HG02970 (cell line): ENCODE data around the gene HTT-AS.
A peak's percentile ranks its signal among the peaks of the same experiment; 100 is the strongest.
"Not testable (repeated sequence)": the region's sequence is repeated elsewhere in the genome, so short reads cannot be mapped to it uniquely, and the experiment has no call there.

ENCODE experiments used
- ATAC-seq: cut with Tn5 transposase; IDR thresholded peaks from one replicate; pipeline ENCODE4 v1.9.1; 2021; ENCODE audit warnings: mild to moderate bottlenecking, moderate library complexity, moderate number of reproducible peaks; ENCODE audit not compliant: unreplicated experiment, low FRiP score

Gene HTT-AS

DNA sequence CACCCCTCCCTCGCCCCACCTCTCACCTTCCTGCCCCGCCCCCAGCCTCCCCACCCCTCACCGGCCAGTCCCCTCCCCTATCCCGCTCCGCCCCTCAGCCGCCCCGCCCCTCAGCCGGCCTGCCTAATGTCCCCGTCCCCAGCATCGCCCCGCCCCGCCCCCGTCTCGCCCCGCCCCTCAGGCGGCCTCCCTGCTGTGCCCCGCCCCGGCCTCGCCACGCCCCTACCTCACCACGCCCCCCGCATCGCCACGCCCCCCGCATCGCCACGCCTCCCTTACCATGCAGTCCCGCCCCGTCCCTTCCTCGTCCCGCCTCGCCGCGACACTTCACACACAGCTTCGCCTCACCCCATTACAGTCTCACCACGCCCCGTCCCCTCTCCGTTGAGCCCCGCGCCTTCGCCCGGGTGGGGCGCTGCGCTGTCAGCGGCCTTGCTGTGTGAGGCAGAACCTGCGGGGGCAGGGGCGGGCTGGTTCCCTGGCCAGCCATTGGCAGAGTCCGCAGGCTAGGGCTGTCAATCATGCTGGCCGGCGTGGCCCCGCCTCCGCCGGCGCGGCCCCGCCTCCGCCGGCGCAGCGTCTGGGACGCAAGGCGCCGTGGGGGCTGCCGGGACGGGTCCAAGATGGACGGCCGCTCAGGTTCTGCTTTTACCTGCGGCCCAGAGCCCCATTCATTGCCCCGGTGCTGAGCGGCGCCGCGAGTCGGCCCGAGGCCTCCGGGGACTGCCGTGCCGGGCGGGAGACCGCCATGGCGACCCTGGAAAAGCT, at the start of gene HTT-AS, which contains the start of gene HTT:
TSS of gene HTT-AS (minus strand) at position 461 of the 768 bp plus-strand sequence.
TSS of gene HTT (plus strand) at position 604 of the 768 bp plus-strand sequence. CDS start at position 749, 145 bp downstream.
- ATAC-seq = peak; percentile 78

DNA sequence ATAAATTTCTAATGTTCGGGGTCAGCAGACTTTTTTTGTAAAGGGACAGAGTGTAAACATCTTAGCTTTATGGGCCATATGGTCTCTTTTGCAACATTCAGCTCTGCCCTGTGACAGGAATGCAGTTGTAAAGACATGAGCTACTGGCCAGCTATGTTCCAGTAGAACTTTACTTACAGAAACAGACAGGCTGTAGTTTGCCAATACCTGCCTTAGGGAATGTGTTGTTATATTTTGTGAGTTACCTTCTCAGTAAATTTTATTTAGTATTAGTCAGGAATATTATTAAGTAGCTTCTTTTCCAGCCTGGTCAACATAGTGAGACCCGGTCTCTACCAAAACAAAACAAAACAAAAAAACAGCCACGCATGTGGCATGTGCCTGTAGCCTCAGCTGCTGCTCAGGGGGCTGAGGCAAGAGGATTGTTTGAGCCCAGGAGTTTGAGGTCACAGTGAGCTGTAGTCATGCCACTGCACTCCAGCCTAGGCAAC, 48.9 kb upstream of the HTT-AS start:
- no peak for ATAC-seq

DNA sequence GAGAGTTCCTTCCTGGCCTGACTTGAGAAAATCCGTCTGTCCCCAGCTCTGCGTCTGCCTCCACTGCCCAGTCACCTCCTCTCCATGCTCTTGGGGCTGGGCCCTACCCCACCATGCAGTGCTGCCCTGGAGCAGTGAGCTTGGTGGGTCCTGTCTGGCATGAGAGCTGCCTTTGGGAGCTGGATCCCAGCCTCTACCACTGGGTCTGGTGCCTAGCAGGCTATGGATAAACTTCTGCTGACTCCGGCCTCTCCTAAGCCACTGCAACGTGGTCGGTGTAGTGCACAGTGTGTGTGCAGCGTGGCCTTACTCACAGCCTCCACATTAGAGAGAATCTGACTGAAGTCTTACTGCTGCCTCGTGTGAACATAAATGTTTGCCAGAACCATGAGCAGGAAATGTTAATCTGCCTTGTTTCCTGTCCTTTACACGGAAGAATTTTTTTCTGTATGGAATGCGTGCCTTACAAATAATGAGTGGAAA, 47.8 kb upstream of the HTT-AS start:
- no peak for ATAC-seq

DNA sequence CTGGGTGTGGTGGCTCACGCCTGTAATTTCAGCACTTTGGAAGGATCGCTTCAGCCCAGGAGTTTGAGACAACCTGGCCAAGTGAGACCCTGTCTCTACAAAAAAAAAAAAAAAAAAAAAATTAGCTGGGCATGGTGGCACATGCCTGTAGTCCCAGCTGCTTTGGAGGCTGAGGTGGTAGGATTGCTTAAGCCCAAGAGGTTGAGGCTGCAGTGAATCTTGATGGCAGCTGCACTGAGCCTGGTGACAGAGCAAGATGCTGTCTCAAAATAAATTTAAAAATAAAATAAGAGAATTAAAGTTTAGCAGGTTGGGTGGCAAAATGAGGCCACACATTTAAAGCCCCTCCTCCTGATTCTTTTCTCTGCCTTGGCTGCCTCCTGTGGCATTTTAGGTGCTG, 47.3 kb upstream of the HTT-AS start:
- no peak for ATAC-seq

DNA sequence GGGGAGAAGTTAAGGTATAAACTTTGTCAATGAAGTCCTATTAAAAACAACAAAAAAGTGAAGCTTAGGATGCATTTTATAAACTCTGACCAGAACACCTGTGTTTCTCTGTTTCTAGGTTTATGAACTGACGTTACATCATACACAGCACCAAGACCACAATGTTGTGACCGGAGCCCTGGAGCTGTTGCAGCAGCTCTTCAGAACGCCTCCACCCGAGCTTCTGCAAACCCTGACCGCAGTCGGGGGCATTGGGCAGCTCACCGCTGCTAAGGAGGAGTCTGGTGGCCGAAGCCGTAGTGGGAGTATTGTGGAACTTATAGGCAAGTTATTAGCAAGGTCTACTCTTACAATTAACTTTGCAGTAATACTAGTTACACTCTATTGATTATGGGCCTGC, 46.8 kb upstream of the HTT-AS start:
- no peak for ATAC-seq

DNA sequence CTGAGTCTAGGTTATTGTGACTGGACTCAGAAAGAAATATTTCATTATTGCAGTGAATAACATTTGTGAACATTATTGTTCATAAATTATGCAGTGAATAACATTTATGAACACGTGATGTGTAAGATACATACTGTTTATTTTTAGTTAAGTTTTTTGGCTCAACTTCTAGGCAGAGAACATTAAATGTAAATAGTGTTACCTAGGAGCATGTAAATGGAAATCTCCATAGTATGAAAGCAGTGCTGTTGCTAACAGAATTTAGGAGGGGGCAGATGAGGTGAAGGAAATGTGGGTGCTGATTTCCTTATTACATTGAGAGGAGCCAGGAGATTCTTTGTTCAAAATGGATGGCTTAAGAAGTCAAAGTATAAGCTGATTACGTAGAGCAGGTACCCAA, 45.1 kb upstream of the HTT-AS start:
- ATAC-seq = no peak

DNA sequence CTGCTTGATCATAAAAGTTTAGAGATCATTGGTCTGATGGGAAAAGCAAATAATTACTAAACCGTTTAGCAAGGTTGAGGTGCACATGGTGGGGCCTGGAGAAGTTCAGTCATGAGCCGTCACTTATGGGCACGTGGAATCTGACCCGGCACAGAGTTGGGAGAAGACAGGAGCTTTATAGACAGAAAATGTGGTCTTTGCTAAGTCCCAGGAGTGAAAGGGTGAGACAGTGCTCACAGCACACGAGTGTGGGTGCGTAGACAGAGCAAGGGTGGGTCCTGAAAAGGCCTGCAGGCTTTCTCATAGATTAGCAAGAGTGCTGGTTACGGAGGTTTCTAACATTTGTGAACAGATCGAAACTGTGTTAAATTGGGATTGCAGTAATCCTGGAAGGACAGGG, 44.0 kb upstream of the HTT-AS start:
- ATAC-seq = no peak

DNA sequence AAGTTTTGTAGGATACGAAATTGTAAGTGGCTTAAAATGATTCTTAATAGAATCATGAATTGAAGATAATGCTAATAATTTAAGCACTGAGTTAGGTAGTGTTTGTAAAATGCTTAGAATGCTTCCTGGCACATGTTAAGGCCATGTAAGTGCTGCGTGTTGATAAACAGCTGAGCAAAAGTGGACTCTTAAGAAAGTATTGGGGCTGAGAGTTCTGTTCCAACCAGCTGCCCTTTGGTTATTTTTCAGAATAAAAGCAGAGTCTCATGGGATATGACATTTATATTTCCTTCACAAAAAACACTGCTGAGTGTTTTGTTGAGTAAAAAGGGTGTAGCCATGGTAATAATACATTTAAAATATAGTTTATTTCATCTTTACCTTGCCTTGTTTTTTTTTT, 42.6 kb upstream of the HTT-AS start:
- no peak for ATAC-seq

DNA sequence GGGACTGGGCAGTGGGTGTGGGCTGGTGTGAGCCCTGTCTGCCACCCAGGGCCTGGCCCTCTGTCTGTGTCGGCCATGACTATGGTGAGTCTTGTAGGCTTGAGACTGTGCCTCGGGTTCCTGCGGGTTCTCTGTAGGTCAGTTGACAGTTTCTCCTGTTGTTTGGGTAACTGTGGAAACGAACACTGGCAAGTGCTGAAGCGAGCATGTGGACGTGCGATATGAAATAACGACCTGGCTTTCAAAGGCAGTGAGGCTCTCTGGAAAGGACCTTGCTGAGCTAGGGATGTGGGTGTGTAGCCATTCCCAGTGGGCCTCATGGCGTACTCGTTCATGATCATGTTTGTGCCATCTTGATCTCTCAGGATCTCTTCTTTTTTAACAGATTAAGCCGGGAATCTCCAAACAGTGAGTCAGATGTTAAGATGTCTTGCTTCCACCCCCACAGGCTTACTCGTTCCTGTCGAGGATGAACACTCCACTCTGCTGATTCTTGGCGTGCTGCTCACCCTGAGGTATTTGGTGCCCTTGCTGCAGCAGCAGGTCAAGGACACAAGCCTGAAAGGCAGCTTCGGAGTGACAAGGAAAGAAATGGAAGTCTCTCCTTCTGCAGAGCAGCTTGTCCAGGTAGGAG, 41.4 kb upstream of the HTT-AS start:
- ATAC-seq = no peak

DNA sequence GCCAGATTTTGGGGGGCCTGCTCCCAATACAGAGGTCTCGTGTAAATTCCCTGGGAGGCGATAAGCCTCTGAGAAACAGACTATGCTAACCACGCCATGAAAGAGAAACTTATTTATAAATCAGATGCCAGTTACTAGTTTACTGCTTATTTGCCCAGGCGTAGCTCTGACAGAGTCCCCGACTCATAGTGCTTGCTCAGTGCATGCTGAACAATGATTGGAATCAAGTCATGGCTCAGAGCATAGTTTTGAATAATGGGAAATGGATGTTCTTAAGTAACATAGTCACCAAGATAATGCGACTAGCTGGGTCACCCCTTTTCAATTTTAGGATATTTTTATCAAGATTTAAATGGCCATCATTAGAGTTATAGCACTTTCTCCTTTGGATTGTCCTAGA, 40.0 kb upstream of the HTT-AS start:
- no peak for ATAC-seq

DNA sequence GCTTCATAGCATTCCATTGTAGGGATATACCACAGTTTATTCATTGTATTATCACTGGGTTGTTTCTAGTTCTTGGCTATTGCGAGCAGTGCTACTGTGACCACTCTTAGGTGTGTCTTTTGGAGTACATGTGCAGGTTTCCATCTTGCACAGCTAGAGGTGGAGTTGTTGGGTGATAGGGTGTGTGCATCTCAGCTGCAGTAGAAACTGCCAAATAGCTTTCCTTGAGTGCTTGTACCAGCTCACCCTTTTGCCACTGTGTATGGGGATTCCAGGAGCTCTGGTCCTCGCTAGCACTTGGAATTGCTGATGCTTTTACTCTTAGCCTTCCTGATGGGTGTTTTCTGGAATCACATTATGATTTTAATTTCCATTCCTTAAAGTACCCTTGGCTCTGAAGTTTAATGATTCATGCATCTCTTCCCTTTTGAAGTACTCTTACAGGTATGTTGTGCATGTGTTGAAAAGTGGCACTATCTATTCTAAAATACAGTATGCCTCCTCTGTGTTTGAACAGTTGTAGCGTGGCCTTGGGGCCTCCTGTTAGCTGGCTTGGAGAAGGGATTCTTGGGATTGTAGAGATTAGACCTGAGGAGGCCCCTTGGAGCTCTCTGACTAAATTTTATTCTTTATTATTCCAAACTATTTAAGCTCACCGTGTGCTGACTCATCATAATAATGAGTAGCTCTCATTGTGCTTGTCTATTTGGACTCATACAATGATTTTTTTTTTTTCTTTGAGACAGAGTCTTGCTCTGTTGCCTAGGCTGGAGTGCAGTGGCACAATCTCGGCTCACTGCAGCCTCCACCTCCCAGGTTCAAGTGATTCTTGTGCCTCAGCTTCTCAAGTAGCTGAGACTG, 38.5 kb upstream of the HTT-AS start:
- no peak for ATAC-seq

DNA sequence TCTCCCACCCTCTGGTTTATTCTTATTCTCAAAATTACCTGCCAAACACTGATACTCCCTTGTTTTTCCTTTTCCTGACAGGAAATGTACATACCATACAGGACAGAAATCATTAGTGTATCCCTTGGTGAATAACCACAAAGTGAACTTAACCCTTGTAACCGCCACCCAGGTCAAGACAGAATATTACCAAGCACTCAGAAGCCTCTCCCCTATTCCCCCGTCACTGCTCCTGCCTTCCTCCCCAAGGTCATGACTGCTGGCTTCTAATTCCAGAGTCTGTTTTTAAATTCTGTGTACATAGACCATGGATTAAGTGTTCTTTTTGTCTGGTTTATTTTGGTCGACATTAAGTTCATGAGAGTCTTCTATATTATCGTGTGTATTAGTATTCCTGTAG, 37.9 kb upstream of the HTT-AS start:
- no peak for ATAC-seq

DNA sequence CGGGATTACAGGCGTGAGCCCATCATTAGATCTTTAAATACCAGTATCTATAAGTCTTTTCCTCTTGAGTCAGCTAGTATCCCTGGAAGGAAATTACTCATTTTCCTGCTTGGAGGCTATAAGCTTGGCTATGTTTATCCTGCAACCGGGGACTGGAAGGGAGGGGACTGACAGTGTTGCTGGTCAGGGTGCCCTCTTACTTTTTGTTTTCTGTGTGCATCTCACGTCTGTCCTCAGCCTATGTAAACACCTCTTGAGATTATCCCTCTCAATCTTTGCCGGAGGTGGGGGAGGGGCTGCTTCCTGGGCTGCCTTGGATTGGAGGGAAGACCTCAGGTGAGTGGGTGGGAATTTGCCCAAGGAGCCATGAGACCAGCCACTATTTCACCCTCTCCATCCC, 37.1 kb upstream of the HTT-AS start:
- no peak for ATAC-seq

DNA sequence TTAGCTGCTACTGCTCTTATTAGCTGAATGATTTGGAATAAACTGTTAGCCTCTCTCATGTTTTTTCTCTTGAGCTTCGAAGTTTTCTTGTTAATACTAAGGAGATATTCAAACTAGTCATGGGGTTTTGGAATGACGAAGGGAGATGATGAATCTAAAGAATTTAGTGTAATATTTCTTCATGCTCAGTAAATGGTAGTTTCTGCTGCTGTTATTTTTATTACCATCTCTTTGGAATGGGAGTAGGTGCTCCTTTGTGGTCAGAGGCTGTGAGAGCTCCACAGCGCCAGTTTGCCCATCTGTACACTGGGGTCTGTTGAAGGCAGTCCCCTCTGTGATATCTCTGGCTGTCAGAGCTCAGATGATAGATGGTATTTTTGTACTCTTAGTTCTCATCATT, 33.9 kb upstream of the HTT-AS start:
- no peak for ATAC-seq

DNA sequence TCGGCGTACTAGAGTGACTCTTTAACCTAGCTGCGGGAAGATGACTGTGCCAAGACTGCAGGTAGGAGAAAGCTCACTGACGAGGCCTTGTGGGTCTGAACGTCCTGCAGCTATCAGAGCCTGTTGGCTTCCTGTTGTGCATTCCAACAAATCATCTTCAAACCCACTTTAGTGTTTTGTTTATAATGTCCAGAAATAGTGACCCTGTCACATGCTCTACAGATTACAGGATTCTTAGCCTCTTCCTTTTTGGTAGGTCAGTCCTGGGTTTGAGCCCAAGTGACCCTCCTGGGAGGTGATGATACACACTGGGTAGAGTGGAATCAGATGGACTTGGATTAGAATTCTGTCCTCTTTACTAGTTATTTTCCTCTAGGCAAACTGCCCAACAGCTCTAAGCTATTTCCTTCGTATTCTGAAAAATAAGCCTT, 33.4 kb upstream of the HTT-AS start:
- no peak for ATAC-seq

DNA sequence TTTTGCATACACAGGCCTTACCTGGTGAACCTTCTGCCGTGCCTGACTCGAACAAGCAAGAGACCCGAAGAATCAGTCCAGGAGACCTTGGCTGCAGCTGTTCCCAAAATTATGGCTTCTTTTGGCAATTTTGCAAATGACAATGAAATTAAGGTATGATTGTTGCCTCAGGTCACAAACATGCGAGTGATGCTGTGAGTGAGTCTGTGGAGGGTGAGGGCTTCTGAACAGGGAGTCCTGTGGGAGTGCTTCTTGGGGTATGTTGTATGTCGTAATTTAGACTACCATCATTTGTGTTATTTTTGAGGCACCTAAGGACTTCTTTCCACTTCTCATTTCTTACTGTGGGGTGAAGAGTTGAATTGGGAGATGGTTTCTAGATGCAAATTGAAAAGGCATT, 32.9 kb upstream of the HTT-AS start:
- ATAC-seq = no peak

DNA sequence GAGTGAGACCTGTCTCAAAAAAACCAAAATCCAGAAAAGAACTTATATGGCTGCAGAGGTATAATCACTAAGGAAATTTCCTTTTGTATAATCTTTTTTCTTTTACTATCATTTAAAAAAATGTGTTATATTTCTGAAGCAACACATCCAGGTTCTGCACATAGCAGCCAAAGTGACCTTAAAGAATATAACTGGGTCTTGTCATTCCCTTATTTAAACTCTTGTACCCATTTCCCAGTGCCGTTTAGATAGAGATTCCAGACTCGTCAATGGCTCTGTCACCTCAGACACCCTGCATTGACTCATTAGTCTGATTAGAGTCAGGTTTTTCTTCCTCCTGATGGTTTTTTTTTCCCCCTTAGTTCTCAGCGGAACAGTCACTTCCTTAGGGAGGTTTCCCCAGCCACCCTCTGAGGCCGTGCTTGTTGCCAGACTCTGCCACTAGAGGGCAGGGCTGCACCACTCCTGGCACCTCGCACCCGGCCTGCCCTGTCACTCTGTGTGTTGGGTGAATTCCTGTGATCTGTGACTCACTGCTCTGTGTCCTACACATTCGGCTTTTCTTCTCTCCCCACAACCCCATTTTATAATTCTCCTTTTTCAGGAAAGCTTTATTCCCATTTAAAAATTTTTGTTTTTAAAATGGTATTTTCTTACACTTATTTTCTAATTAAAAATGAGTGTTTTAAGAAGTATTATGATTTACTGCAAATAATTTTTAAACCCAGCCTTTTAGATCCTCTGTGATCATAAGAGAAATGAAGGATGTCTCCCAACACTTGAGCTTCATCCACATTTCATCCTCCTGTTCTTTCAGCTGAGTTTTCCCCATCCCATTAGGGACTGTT, 32.2 kb upstream of the HTT-AS start:
- ATAC-seq = no peak

DNA sequence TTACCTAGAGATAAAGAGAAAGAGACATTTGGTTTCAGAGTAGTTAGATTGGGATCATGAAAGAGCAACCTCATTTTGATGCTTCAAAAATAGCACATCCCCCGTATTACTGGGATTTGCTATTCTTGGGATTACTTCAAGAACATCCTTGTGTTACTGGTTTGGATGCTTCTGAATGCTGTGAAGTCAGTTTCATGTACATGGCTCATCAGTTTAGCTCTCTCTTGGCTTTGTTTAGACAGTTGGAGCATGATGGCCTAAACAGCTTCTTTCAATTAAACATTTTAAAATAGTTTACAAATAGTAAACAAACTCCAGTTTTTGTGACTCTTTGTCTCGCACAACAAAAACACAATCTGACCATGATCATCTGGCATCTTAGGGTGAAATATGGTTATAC, 24.0 kb upstream of the HTT-AS start:
- no peak for ATAC-seq

DNA sequence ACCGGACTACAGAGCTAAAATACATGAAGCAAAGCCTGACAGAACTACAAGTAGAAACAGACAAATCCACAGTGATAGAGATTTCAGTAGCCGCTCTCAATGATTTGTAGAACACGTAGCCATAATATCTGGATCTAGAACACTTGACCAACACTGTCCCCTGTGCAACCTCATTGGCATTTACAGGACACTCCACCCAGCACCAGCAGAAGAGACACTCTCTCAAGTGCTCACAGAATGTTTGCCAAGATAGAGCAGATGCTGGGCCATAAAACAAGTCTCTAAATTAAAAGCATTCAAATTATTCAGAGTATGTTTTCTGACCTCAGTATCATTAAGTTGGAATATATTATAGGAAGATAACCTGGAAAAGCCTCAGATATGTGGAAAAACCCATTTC, 21.9 kb upstream of the HTT-AS start:
- no peak for ATAC-seq

DNA sequence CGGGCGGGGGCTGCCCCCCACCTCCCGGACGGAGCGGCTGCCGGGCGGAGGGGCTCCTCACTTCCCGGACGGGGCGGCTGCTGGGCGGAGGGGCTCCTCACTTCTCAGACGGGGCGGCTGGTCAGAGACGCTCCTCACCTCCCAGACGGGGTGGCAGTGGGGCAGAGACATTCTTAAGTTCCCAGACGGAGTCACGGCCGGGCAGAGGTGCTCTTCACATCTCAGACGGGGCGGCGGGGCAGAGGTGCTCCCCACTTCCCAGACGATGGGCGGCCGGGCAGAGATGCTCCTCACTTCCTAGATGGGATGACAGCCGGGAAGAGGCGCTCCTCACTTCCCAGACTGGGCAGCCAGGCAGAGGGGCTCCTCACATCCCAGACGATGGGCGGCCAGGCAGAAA, 20.4 kb upstream of the HTT-AS start:
- not testable (repeated sequence) for ATAC-seq
